GM10266 (cell line): ENCODE data around the gene PSMC3IP.

Source experiments
- DNase-seq: peaks from one replicate; pipeline ENCODE4 v3.0.0; 2012; ENCODE audit errors: extremely low spot score
- CTCF ChIP-seq: IDR thresholded peaks from 2 replicates; pipeline ENCODE4 v1.5.1; 2012; ENCODE audit warnings: mild to moderate bottlenecking, low read depth; ENCODE audit not compliant: control insufficient read depth, insufficient read depth; ENCODE audit errors: missing control alignments

Gene PSMC3IP

GRCh38 chr17:42579794-42580551 is 2.4 kb upstream of the PSMC3IP start:
- DNase-seq, result no peak

GRCh38 chr17:42578282-42578869 is 847 bp upstream of the PSMC3IP start:
- peak; percentile 84 for DNase-seq
- TF ChIP-seq CTCF, result peak; percentile 78

More at GRCh38 chr17:42579794-42580551, 2.4 kb upstream of the PSMC3IP start:
- TF ChIP-seq CTCF, result no peak

GRCh38 chr17:42577140-42577531 is 393 bp downstream of the PSMC3IP start:
- TF ChIP-seq CTCF, result no peak
- DNase-seq, result no peak

- DNase-seq, result no peak
- no peak for TF ChIP-seq CTCF
These were observed 3.1 kb downstream of the PSMC3IP start for GRCh38 chr17:42574463-42574862.

GRCh38 chr17:42573095-42573494 is 4.4 kb downstream of the PSMC3IP start:
- DNase-seq, result no peak
- no peak for TF ChIP-seq CTCF

GRCh38 chr17:42571435-42572225 is 5.9 kb downstream of the PSMC3IP start:
- DNase-seq, result no peak
- TF ChIP-seq CTCF, result no peak
